SK-N-SH treated with all-trans-retinoic acid at 6 μM for 48 hours (cell line): Measurements from ENCODE around the gene BIK.

ENCODE experiments used
- ATAC-seq: fragments of 200-7000 bp; cut with Tn5 transposase; 3 replicates; pipeline ENCODE4 v1.9.1; 2020; ENCODE audit warnings: mild to moderate bottlenecking, moderate library complexity
- ARNTL ChIP-seq: fragments of 450-650 bp; formaldehyde crosslinking; IDR thresholded peaks from 2 replicates; pipeline ENCODE4 v1.5.0; 2020; ENCODE audit warnings: low read depth, mild to moderate bottlenecking, moderate library complexity, borderline replicate concordance
- BACH2 ChIP-seq: fragments of 250-450 bp; sonication (Bioruptor Pico); IDR thresholded peaks from 2 replicates; pipeline ENCODE4 v1.9.0; 2021; ENCODE audit warnings: mild to moderate bottlenecking, borderline replicate concordance
- CSDC2 ChIP-seq: fragments of 250-450 bp; sonication (Bioruptor Pico); IDR thresholded peaks from 2 replicates; pipeline ENCODE4 v1.5.0; 2020; ENCODE audit warnings: mild to moderate bottlenecking, moderate library complexity
- ESRRG ChIP-seq: fragments of 250-450 bp; sonication (Bioruptor Pico); IDR thresholded peaks from 2 replicates; pipeline ENCODE4 v1.6.1; 2021; ENCODE audit warnings: mild to moderate bottlenecking
- GLIS3 ChIP-seq: fragments of 250-450 bp; sonication (Bioruptor Pico); IDR thresholded peaks from 2 replicates; pipeline ENCODE4 v1.5.0; 2020; ENCODE audit warnings: mild to moderate bottlenecking, moderate library complexity
- ISL1 ChIP-seq: fragments of 250-450 bp; sonication (Bioruptor Pico); IDR thresholded peaks from 2 replicates; pipeline ENCODE4 v2.1.2; 2022; ENCODE audit warnings: mild to moderate bottlenecking, moderate library complexity
- OSR1 ChIP-seq: fragments of 250-450 bp; sonication (Bioruptor Pico); IDR thresholded peaks from 2 replicates; pipeline ENCODE4 v1.8.0; 2022; ENCODE audit warnings: moderate library complexity, mild to moderate bottlenecking, inconsistent platforms
- PPARA ChIP-seq: fragments of 250-450 bp; sonication (Bioruptor Pico); IDR thresholded peaks from 2 replicates; pipeline ENCODE4 v1.5.0; 2020; ENCODE audit warnings: mild to moderate bottlenecking, borderline replicate concordance
- RARB ChIP-seq: fragments of 250-450 bp; sonication (Bioruptor Pico); IDR thresholded peaks from 2 replicates; pipeline ENCODE4 v1.8.0; 2021; ENCODE audit warnings: mild to moderate bottlenecking, moderate library complexity
- SNAI2 ChIP-seq: fragments of 250-450 bp; sonication (Bioruptor Pico); IDR thresholded peaks from 2 replicates; pipeline ENCODE4 v1.5.0; 2020; ENCODE audit warnings: mild to moderate bottlenecking, moderate library complexity
- TCF4 ChIP-seq: fragments of 250-450 bp; sonication (Bioruptor Pico); IDR thresholded peaks from 2 replicates; pipeline ENCODE4 v1.8.0; 2021; ENCODE audit warnings: mild to moderate bottlenecking, moderate library complexity, borderline replicate concordance
- TOX ChIP-seq: fragments of 250-450 bp; sonication (Bioruptor Pico); IDR thresholded peaks from 2 replicates; pipeline ENCODE4 v1.8.0; 2021; ENCODE audit warnings: mild to moderate bottlenecking, moderate library complexity, borderline replicate concordance
- ZC3H10 ChIP-seq: fragments of 250-450 bp; sonication (Bioruptor Pico); IDR thresholded peaks from 2 replicates; pipeline ENCODE4 v1.5.1; 2021; ENCODE audit warnings: mild to moderate bottlenecking, moderate library complexity
- ZFP3 ChIP-seq: fragments of 250-450 bp; sonication (Bioruptor Pico); IDR thresholded peaks from 2 replicates; pipeline ENCODE4 v1.5.0; 2020; ENCODE audit warnings: mild to moderate bottlenecking, moderate library complexity
- ZNF565 ChIP-seq: fragments of 450-650 bp; formaldehyde crosslinking; conservative IDR thresholded peaks from 2 replicates; pipeline ENCODE4 v1.5.0; 2020; ENCODE audit warnings: low read depth, mild to moderate bottlenecking, moderate library complexity
- ZNF70 ChIP-seq: fragments of 450-650 bp; formaldehyde crosslinking; IDR thresholded peaks from 2 replicates; pipeline ENCODE4 v1.5.0; 2020; ENCODE audit warnings: mild to moderate bottlenecking, moderate library complexity
- ZNF8 ChIP-seq: fragments of 450-650 bp; formaldehyde crosslinking; IDR thresholded peaks from 2 replicates; pipeline ENCODE4 v1.5.0; 2020; ENCODE audit warnings: mild to moderate bottlenecking, moderate library complexity
- TF ChIP-seq, protein P1 (sequence below): fragments of 250-450 bp; sonication (Bioruptor Pico); IDR thresholded peaks from 2 replicates; pipeline ENCODE4 v1.5.0; 2020; ENCODE audit warnings: mild to moderate bottlenecking, moderate library complexity
- TF ChIP-seq, protein P2 (sequence below): fragments of 250-450 bp; sonication (Bioruptor Pico); IDR thresholded peaks from 2 replicates; pipeline ENCODE4 v1.5.1; 2020; ENCODE audit warnings: low read depth, mild to moderate bottlenecking, moderate library complexity
- TF ChIP-seq, protein P3 (sequence below): fragments of 250-450 bp; sonication (Bioruptor Pico); IDR thresholded peaks from 2 replicates; pipeline ENCODE4 v1.5.1; 2021; ENCODE audit warnings: mild to moderate bottlenecking, moderate library complexity
- TF ChIP-seq, protein P4 (sequence below): fragments of 250-450 bp; sonication (Bioruptor Pico); IDR thresholded peaks from 2 replicates; pipeline ENCODE4 v1.8.0; 2021; ENCODE audit warnings: low read depth, mild to moderate bottlenecking, moderate library complexity, borderline replicate concordance
- TF ChIP-seq, protein P5 (sequence below): fragments of 250-450 bp; sonication (Bioruptor Pico); IDR thresholded peaks from 2 replicates; pipeline ENCODE4 v1.8.0; 2020; ENCODE audit warnings: mild to moderate bottlenecking, moderate library complexity, borderline replicate concordance

The BIK gene

DNA sequence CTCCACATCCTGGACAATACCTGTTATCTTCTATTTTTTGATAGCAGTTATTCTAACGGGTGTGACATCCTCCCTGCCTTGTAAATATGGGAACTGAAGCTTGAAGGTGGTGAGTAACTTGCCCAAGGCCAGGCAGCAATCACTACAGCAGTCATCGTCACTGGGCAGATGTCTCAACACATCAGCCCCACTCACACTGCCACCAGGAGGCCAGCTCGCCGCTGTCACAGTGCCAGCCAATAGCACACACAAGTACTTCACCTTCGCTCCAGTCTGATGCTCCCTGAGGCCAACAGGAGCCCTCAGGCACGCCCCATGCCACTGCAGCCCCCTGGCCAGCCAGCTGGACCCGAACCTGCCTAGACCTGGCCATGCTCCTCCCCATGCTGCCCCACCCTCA is 16.5 kb upstream of the BIK start:
- TF ChIP-seq GLIS3 (no peak), PPARA (CRISPR knock-in tag) (no peak), ZFP3 (no peak), OSR1 (CRISPR knock-in tag) (no peak), ZNF8 (CRISPR knock-in tag) (no peak), ARNTL (CRISPR knock-in tag) (no peak), CSDC2 (CRISPR knock-in tag) (no peak)
- TF ChIP-seq, protein P1, sequence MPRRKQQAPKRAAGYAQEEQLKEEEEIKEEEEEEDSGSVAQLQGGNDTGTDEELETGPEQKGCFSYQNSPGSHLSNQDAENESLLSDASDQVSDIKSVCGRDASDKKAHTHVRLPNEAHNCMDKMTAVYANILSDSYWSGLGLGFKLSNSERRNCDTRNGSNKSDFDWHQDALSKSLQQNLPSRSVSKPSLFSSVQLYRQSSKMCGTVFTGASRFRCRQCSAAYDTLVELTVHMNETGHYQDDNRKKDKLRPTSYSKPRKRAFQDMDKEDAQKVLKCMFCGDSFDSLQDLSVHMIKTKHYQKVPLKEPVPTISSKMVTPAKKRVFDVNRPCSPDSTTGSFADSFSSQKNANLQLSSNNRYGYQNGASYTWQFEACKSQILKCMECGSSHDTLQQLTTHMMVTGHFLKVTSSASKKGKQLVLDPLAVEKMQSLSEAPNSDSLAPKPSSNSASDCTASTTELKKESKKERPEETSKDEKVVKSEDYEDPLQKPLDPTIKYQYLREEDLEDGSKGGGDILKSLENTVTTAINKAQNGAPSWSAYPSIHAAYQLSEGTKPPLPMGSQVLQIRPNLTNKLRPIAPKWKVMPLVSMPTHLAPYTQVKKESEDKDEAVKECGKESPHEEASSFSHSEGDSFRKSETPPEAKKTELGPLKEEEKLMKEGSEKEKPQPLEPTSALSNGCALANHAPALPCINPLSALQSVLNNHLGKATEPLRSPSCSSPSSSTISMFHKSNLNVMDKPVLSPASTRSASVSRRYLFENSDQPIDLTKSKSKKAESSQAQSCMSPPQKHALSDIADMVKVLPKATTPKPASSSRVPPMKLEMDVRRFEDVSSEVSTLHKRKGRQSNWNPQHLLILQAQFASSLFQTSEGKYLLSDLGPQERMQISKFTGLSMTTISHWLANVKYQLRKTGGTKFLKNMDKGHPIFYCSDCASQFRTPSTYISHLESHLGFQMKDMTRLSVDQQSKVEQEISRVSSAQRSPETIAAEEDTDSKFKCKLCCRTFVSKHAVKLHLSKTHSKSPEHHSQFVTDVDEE (CRISPR knock-in tag), result no peak
- TF ChIP-seq, protein P2, sequence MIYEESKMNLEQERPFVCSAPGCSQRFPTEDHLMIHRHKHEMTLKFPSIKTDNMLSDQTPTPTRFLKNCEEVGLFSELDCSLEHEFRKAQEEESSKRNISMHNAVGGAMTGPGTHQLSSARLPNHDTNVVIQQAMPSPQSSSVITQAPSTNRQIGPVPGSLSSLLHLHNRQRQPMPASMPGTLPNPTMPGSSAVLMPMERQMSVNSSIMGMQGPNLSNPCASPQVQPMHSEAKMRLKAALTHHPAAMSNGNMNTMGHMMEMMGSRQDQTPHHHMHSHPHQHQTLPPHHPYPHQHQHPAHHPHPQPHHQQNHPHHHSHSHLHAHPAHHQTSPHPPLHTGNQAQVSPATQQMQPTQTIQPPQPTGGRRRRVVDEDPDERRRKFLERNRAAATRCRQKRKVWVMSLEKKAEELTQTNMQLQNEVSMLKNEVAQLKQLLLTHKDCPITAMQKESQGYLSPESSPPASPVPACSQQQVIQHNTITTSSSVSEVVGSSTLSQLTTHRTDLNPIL (CRISPR knock-in tag), result no peak
- ATAC-seq, result no peak

DNA sequence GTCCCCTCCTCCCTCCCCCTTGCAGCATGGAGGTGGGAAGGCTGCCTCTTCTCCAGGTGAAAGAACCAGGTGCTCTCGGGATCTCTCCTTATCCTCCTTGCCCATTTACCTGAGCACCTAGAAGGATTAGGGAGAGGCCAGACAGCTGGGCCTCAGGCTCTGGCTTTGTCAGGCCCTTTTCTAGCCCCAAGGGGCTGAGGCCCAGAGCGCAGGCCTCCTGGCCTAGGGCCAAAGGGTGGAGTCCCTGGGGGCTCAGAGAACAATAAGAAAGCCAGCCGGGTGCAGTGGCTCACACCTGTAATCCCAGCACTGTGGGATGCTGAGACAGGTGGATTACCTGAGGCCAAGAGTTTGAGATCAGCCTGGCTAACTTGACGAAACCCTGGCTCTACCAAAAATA is 16.0 kb upstream of the BIK start:
- ATAC-seq, result no peak
- TF ChIP-seq TCF4 (CRISPR knock-in tag), result no peak
- no peak for TF ChIP-seq TOX (CRISPR knock-in tag)

DNA sequence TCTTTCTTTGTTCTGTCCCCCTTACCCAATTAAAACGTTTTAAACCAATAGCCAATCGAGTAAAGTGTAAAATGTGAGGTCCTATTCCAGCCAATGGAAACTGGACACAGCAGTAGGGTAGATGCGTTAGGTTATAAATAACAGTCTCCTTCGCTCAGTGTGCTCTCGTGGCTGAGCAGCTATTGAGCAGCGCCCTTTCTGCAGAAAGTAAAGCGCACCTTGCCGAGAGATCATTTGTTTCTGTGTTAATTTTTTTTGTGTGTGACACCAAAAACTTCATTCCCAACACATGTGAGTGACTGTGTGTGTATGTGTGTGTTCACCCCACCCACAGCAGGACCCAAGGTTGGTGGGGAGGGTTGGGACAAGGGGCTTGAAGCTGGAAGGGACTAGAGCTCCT is 14.1 kb upstream of the BIK start:
- no peak for ATAC-seq
- TF ChIP-seq ZNF8 (CRISPR knock-in tag) (no peak), ZNF565 (CRISPR knock-in tag) (no peak), ARNTL (CRISPR knock-in tag) (no peak), ESRRG (no peak), RARB (CRISPR knock-in tag) (no peak), TCF4 (CRISPR knock-in tag) (no peak), PPARA (CRISPR knock-in tag) (no peak), SNAI2 (CRISPR knock-in tag) (no peak), BACH2 (CRISPR knock-in tag) (no peak), ISL1 (no peak), ZFP3 (no peak), ZC3H10 (CRISPR knock-in tag) (no peak), OSR1 (CRISPR knock-in tag) (no peak), TOX (CRISPR knock-in tag) (no peak)
- TF ChIP-seq, protein P3, sequence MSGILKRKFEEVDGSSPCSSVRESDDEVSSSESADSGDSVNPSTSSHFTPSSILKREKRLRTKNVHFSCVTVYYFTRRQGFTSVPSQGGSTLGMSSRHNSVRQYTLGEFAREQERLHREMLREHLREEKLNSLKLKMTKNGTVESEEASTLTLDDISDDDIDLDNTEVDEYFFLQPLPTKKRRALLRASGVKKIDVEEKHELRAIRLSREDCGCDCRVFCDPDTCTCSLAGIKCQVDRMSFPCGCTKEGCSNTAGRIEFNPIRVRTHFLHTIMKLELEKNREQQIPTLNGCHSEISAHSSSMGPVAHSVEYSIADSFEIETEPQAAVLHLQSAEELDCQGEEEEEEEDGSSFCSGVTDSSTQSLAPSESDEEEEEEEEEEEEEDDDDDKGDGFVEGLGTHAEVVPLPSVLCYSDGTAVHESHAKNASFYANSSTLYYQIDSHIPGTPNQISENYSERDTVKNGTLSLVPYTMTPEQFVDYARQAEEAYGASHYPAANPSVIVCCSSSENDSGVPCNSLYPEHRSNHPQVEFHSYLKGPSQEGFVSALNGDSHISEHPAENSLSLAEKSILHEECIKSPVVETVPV, result no peak
- TF ChIP-seq, all 23 proteins: peak for 0

DNA sequence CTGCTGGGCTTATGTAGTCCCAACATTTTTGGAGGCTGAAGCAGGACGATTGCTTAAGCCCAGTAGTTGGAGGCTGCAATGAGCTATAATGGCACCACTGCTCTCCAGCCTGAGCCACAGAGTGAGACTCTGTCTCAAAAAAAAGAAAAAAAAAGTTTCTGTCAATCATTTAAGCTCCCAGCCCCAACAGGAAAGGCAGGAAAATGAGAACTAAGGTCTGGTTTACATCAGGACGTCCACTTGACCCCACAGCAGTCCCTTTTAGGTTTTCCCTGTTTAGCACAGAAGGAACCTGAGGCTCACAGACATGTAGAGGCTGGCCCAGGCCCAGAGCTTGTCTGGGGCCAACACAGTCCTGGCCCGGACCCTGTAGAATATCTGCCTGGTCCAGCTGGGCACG is 12.2 kb upstream of the BIK start:
- TF ChIP-seq ISL1, result no peak
- TF ChIP-seq ARNTL (CRISPR knock-in tag), result no peak
- TF ChIP-seq, protein P4, sequence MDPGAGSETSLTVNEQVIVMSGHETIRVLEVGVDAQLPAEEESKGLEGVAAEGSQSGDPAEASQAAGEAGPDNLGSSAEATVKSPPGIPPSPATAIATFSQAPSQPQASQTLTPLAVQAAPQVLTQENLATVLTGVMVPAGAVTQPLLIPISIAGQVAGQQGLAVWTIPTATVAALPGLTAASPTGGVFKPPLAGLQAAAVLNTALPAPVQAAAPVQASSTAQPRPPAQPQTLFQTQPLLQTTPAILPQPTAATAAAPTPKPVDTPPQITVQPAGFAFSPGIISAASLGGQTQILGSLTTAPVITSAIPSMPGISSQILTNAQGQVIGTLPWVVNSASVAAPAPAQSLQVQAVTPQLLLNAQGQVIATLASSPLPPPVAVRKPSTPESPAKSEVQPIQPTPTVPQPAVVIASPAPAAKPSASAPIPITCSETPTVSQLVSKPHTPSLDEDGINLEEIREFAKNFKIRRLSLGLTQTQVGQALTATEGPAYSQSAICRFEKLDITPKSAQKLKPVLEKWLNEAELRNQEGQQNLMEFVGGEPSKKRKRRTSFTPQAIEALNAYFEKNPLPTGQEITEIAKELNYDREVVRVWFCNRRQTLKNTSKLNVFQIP (CRISPR knock-in tag), result no peak
- TF ChIP-seq, protein P5, sequence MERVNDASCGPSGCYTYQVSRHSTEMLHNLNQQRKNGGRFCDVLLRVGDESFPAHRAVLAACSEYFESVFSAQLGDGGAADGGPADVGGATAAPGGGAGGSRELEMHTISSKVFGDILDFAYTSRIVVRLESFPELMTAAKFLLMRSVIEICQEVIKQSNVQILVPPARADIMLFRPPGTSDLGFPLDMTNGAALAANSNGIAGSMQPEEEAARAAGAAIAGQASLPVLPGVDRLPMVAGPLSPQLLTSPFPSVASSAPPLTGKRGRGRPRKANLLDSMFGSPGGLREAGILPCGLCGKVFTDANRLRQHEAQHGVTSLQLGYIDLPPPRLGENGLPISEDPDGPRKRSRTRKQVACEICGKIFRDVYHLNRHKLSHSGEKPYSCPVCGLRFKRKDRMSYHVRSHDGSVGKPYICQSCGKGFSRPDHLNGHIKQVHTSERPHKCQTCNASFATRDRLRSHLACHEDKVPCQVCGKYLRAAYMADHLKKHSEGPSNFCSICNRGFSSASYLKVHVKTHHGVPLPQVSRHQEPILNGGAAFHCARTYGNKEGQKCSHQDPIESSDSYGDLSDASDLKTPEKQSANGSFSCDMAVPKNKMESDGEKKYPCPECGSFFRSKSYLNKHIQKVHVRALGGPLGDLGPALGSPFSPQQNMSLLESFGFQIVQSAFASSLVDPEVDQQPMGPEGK (CRISPR knock-in tag), result no peak
- no peak for TF ChIP-seq ESRRG
- TF ChIP-seq GLIS3, result no peak
- no peak for TF ChIP-seq ZNF70 (CRISPR knock-in tag)
- TF ChIP-seq, protein P2 (CRISPR knock-in tag), result no peak
- TF ChIP-seq PPARA (CRISPR knock-in tag), result no peak
- ATAC-seq, result no peak
